Hematopoietic multipotent progenitor cell treated with erythropoietin and hydrocortisone succinate and interleukin-3 and kit ligand, for 17 days (in vitro differentiated cells): ENCODE results near the gene RSPO3.
"Not testable (repeated sequence)": the region's sequence is repeated elsewhere in the genome, so short reads cannot be mapped to it uniquely, and the experiment has no call there.

Source experiments
- DNase-seq: peaks from one replicate; pipeline ENCODE4 v3.0.0-alpha.2; 2015; ENCODE audit warnings: low spot score

Gene RSPO3, protein sequence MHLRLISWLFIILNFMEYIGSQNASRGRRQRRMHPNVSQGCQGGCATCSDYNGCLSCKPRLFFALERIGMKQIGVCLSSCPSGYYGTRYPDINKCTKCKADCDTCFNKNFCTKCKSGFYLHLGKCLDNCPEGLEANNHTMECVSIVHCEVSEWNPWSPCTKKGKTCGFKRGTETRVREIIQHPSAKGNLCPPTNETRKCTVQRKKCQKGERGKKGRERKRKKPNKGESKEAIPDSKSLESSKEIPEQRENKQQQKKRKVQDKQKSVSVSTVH

DNA sequence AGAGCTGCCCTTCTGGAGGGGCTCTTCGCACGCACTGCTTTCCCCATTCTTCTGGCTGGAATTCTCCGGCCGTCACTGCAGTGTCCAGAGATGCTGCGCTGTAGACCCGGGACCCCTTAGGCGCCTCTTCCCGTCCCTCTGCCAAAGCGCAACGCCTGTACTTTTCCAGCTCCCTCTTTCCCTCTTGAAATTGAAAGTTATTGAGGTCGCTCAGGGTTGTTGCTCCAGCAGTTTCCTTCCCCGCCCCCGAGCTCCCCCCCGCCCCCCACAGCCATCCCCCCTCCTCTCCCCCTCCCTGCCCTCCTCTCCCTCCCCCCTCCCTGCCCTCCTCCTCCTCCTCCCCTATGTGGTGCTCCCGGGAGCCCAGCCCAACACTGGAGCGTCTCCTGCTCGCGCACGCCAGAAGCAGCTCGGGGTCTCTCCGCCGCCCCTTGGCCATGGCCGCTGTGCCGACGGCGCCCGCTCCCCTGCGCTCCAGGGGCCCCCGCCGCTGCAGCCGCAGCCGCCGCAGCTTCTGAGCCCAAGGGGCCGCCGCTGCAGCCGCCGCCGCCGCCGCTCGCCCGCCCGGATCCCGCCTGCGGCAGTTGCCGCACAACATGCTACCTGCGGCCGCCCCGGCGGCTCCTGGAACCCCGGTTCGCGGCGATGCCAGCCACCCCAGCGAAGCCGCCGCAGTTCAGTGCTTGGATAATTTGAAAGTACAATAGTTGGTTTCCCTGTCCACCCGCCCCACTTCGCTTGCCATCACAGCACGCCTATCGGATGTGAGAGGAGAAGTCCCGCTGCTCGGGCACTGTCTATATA is at the start of gene RSPO3:
RSPO3 (plus strand) TSS at position 374 of the 804 bp plus-strand sequence. CDS start 522 bp downstream, outside the sequence.
- no peak for DNase-seq

DNA sequence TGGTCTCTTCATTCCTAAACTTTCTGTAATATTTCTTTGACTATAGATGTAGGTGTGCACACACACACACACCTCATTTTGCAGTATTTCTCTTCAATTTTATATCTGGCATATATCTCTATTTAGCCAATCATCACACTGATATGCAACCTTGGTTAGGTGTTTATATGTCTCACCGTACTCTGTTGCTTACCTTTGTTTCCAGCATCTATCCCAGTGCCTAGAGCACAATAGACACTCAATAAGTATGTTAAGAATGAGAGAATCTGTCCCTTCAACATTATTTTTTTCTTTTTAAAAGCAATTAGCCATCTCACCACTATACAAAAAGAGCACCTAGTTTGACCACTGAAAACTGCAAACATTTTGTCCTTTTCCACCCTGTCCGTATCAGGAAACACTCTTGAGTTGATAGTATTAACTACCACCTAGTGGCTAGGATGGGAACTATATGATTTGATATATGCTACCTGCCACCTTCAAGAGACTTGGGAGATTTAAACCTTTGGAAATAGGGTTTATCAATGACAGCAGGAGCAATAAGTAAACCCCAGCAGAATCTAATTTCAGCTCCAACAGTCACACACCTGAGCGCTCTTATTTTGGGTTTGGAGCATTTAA is 48.7 kb upstream of the RSPO3 start:
- no peak for DNase-seq

DNA sequence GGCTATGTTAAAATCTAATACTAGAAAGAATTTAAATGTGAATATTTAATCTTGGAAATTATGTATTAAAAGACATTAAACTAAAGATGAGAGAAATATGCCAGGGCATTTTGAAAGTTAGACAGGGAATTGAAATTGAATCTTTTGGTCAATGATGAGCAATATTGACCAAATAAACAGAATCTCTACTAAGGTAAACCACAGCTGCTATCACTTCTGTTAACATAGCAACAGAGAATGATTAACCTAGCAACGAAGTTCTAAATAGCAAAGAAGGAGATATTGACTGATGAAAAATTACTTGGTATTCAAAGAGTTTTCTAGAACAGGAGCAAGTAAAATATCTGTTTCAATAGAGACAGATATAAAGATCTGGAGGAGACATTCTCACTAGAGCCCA is 45.2 kb upstream of the RSPO3 start:
- no peak for DNase-seq

DNA sequence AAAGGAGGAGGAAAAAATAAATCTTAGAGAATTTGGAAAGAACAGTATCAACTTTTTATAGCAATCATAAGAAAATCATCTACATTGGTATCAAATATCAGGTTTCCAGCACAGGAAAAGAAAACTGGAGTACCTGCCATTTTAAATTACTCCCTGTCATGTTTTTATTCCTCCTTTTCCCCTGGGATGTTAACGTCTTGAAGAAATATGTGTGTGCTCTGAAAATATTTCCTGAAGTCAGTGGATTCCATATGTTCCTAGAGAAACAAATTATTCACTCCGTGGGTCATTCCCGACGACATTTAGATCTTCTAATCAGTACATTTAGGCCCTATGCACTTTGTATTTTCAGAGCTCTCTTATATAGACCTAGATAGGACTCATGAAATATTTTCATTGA is 42.0 kb upstream of the RSPO3 start:
- DNase-seq: no peak

DNA sequence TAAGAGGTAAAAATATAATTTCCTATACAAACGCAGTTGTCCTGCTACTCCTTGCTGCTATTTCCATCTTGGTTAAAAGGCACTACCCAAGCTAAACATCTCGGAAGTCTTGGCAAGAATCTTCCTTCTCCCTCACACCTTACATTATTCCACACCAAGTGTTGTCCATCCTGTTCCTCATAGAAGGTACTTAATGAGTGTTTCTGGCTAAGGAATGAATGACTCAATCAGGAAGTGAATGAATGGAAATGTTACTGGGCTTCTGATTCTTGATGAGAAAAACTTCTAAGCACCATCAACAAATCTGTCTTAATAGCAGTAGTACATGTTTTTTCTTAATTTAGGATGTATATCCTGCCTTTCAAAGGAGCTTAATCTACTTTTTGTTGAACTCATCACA is 40.6 kb upstream of the RSPO3 start:
- no peak for DNase-seq

DNA sequence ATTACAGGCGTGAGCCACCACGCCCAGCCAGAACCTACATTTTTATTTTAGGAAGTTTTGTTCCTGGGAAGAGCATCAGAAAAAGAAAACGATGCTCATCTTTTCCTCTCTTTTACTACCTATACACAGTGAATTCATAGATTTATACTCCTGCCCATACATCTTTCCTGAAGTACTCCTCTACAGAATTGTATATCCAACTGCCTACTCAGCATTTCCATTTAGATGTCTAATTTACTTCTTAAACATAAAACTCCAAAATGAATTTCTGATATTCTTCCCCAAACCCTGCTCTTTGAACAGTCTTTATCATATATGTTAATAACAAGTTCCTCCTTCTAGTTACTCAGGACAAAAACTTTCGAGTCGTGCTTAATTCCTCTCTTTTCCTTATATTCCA is 39.8 kb upstream of the RSPO3 start:
- no peak for DNase-seq

DNA sequence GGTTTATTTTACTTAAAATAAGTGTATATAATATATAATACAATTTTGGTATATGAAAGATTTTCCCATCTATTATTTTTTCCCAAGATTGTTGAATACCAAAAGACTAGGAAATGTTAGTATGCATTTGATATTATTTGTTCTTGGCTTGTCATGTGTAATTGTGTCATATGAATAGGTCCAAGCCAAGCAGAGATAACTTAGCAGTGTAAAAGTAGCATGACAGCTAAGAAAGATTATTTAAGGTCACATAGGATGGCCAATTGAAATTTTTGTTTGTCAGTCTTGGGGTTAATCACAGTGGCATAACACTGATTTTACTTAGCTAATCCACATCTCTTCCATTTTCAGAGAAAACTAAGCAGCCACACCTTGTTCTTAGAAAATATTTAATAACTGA is 38.8 kb upstream of the RSPO3 start:
- no peak for DNase-seq

DNA sequence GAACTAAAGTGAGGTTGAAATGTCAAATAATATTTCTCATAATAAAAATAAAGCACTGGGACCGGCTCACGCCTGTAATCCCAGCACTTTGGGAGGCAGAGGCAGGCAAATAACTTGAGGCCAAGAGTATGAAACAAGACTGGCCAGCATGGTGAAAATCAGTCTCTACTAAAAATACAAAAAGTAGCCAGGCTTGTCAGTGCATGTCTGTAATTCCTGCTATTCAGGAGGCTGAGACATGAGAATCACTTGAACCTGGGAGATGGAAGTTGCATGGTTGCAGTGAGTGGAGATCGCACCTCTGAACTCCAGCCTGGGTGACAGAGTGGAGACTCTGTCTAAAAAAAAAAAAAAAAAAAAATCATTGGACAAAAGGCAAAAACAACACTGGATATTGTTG is 38.4 kb upstream of the RSPO3 start:
- no peak for DNase-seq

DNA sequence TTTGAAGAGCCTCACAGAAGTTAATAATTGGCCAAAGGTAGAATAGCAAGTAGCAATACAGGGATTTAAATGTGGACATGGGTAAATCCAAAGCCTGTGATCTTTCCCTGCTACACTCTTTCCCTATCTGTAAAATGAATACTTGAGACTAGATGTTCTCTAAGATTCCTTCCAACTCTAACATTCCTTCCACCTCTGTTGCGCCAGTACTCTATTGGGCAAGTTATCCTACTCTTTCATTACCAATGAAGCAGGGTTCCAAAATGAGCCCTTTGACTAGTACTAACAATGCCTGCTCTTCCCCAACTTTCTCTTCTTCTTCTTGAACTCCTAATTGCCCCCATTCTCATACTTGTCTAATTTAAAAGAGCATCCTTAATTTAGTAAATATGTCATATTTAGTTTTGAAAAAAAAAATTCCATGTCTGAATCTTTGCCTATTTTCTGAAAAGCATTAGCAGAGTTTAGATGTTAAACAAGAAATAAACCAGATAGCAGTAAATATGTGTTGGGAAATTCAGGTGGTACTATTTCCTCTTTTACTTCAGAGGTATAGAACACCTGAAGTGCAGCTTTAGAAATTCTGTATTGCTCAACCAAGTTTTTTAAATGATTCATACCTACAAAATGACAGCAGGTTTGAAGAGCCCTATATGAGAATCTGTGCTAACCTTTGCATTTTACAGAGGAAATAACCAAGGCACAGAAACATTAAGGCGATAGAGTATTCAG is 35.1 kb upstream of the RSPO3 start:
- DNase-seq: no peak

DNA sequence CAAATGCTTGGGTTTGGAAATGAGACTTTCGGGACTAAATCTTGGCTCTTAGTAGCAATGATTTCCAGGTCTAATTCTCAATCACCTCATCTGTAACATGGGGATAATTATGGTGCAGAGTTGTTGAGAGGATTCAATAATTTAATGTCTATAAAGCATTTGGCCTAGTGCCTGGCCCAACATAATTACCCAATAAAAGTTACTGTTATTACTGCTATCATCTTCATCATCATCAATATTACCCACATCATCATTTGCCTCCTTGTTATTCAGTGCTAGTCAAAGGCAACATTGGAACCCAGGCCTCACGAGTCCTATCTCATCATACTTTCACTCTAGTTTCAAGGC is 34.5 kb upstream of the RSPO3 start:
- no peak for DNase-seq

DNA sequence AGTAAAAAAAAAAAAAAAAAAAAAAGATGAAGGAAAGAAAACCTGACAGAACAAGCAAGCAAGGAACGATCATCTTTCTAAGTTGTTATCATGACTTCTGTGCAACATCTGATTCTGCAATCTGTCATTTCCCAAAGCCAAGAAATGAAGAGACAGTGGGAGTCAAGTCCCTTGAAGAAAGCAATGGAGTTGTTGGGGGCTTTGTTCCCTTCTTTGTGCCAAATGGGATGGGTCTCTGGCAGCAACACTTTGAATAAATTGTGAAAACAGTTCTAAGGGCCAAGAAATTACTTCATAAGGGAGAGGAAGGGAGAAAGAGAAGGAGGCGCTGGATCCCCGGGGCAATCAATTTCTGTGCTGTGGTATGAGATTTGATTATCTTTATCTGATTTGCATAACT is 33.3 kb upstream of the RSPO3 start:
- DNase-seq: no peak

DNA sequence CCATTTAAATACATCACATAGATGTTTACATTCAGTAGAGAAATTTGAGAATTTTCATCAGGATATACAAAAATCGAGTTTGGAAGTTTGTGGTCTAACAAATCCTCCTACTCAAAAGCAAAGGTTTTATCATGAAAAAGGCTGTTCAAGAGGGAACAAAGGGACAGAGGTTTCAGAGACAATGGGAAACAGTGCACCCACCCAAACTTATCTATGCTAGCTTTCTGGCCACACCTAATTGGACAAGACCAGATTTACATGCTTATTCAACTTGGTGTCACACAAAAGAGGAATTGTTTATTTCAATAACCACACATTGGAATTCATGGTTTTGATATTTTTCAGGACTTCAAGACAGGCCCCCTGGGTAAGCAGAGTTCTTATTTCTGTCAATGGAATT is 28.4 kb upstream of the RSPO3 start:
- DNase-seq: no peak

DNA sequence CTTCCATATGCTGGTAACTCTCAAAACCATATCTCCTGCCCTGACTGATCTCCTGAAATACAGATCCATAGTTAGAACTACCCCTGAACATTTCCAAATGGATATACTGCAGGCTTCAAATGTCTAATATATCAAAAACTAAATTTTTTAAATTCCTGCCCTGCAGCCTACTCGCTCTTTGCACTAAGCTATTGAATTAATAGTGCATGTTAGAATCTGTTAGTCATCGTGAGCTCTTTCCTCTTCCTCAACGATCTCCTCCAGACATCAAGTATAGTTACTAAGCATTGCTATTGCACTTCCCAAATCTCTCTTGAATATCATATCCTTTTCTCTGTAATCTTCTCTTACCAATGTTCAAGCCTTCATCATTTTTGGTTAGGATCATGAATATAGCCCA is 26.0 kb upstream of the RSPO3 start:
- no peak for DNase-seq

DNA sequence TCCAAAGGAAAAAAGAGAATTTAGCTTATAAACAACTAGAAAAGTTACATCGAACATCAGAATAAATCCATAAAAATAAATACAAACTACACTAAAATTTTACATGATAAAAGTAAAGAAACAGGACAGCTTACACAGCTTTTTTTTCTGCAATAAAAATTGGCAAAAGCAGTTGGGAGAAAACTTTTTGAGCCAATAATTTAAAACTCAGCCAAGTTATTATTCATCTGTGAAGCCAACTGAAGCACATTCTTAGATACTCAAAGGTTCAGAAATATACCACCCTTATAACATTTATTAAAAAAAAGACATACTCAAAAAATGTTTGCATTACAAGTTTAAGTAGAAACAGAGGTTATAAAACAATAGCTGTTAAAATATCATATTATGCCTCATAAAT is 23.7 kb upstream of the RSPO3 start:
- DNase-seq: no peak

DNA sequence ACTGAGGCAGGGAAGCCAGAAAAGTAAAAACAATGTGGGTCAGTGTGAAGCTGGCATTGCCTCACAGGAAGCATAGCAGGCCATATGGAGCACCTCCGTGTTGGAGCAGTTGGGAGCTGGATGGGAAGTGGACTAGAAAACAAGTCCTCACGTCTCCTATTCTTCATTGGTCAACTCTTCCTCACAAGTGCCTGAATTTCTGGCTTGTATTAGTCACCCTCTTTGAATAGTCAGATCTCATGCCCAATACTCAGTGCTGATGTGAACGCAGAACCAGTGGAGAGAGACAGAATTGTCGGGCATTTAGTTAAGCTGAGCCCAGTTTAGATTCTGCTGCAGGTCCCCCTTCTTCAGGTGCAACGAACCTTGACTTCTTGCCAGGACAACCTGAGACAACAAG is 22.3 kb upstream of the RSPO3 start:
- no peak for DNase-seq

DNA sequence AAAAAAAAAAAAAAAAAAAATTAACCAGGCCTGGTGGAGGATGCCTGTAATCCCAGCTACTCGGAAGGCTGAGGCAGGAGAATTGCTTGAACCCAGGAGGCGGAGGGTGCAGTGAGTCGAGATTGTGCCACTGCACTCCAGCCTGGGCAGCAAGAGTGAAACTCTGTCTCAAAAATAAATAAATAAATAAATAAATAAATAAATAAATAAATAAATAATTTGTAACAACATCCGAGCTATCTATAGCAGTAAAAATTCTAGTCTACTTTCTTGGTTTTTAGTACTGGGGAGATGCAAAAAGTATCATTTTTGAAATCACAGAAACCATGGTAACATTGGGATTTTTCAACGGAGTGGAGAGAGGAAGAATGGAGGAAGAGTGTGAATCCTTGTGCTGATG is 21.0 kb upstream of the RSPO3 start:
- DNase-seq: not testable (repeated sequence)

DNA sequence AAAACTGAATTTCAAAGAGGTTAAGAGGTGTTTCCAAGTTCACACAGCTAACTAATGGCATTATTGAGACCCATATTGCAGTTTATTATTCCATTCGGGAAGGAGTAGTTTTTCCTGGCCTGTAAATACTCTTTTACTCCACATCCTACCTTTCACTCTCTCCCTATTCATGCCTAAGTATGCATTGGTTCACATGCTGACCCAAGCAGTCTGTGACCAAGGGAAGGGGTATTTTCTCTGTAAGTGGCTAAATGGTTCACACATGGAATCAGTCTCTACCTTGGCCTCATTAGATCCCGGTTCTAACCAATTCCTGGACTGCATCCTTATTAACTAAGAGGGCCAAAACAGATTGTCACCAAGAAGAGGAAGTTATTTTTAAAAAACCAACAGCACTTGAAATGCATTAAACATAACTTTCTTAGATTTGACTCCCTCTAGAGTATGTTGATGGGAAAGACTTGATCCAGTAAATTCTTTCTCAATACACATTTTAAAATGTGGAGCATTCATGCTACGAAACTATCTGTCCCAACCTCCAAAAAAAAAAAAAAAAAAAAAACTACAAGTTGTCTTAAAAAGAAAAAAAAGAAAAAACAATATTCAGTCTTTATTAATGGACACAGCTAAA is 17.8 kb upstream of the RSPO3 start:
- no peak for DNase-seq

DNA sequence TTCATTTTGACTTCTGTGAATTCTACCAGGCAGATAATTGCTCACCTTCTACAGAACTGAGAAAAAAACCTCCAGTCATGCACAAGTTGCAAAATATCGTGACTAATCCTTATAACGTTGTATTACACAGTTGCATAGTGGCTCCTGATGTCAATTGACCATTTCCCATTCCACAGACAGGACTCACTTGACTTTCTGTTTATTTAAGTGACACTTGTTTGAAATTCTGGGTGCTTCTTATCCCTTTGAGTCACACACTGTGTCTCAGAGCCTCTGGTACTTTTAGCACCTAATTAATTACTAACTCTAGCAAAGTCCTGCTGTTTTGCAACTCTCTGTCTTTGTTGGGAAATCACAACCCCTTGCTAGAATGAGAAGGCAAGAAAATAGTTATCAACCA is 16.2 kb upstream of the RSPO3 start:
- no peak for DNase-seq

DNA sequence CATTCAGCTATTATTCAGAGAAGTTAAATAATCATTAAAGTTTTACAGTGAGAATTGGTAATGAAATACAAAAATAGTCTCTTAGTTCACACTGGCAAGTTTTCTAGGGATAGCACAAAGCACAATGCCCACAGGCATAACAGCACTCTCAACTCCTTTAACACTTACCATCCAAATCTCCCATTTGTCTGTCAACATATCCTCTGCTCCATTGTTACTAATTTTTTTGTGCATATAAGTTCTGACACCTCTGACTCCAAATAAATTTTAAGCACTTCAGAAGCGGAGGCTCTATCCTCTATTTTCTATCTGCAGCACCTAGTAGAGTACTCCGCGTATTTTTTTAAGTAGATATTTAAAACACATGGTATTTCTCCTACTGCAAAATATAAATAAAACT is 15.6 kb upstream of the RSPO3 start:
- no peak for DNase-seq

DNA sequence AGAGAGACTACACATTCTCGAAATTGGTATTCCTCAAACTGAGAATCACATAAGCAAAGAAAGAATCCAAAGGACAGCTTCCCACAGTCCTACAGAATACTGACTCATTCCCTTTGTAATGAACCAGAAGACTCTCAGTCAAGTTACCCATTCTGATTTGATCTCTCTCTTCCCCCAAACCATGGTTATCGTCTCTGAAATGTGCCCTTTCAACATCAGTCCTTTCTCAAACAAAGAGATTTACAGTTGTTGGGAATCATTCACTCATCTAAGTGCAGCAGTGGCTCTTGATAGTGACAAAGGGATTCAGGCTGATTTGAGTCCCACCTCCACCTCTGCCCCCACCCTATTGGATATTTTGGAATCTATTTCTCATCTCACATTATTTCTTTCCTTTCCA is 15.0 kb upstream of the RSPO3 start:
- no peak for DNase-seq

DNA sequence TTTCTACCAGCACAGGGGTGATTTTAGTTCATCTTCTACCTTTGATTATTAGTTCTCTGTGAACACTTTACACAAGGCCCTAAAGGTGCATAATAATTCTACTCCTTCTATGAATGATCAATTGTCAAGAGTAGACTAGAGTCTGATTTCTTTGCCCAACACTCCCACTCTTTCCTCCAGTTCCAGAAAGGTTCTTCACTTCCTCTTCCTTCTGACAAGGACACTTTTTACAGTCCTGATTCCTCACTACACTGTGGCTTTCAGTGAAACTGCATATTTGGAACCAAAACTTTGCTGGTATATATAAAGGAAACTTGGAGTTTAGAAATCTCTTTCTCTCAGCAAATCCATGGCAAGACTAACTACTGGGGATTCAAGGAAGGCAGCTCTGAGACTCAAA is 10.6 kb upstream of the RSPO3 start:
- no peak for DNase-seq

DNA sequence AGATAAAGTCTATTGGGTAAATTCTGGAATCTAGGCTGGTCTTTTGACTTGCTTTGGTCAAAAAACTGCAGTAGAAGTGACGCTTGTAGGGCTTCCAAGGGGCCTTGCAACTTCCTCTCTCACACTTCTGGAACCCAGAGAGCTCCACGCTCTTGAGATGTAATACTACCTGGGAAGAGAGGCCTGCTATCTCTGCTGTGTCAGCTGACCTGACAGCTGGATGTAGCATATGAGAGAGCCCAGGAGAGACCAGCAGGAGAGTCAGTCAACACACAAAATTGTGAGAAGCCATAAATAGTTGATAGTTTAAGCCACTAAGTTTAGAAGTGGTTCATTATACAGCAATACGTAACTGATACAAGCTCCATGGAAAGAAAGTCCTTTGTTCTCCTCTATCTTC is 7.8 kb upstream of the RSPO3 start:
- DNase-seq: no peak
